Endothelial cell of umbilical vein (primary cell): Measurements from ENCODE around the gene OST4.

Experiments used
- EZH2 ChIP-seq: IDR thresholded peaks from 2 replicates; pipeline ENCODE4 v1.6.1; 2012; ENCODE audit warnings: borderline replicate concordance, low read depth, mild to moderate bottlenecking, moderate library complexity, low read length, inconsistent platforms; ENCODE audit not compliant: severe bottlenecking
- JUN ChIP-seq: IDR thresholded peaks from 2 replicates; pipeline ENCODE4 v1.6.1; 2011; ENCODE audit warnings: borderline replicate concordance, low read depth; ENCODE audit not compliant: insufficient read length, insufficient read depth
- MAX ChIP-seq: IDR thresholded peaks from 2 replicates; pipeline ENCODE4 v1.6.1; 2011; ENCODE audit not compliant: insufficient read depth, insufficient read length
- POLR2A ChIP-seq: IDR thresholded peaks from 2 replicates; pipeline ENCODE4 v1.6.1; 2012; ENCODE audit warnings: low read depth, mild to moderate bottlenecking, control low read depth, low read length
- POLR2AphosphoS5 ChIP-seq: IDR thresholded peaks from 2 replicates; pipeline ENCODE4 v1.6.1; 2012; ENCODE audit warnings: low read depth, mild to moderate bottlenecking, control low read depth, low read length, moderate library complexity; ENCODE audit not compliant: insufficient read depth
- TF ChIP-seq, protein P1 (sequence below), 2 donors: IDR thresholded peaks; 1 replicate in 1 of 2; 2 replicates in 1 of 2; pipeline ENCODE4 v1.5.1; 2011; ENCODE audit warnings: low read length in 2 of 2, mild to moderate bottlenecking in 2 of 2, moderate library complexity in 2 of 2, control low read depth in 1 of 2, inconsistent platforms in 1 of 2, low read depth in 1 of 2; ENCODE audit not compliant: insufficient read depth in 1 of 2; ENCODE audit errors: extremely low read depth in 1 of 2

GRCh38 chr2:27024188-27024587 is 47.3 kb downstream of the OST4 start:
- TF ChIP-seq POLR2A: no peak
- TF ChIP-seq, protein P1, sequence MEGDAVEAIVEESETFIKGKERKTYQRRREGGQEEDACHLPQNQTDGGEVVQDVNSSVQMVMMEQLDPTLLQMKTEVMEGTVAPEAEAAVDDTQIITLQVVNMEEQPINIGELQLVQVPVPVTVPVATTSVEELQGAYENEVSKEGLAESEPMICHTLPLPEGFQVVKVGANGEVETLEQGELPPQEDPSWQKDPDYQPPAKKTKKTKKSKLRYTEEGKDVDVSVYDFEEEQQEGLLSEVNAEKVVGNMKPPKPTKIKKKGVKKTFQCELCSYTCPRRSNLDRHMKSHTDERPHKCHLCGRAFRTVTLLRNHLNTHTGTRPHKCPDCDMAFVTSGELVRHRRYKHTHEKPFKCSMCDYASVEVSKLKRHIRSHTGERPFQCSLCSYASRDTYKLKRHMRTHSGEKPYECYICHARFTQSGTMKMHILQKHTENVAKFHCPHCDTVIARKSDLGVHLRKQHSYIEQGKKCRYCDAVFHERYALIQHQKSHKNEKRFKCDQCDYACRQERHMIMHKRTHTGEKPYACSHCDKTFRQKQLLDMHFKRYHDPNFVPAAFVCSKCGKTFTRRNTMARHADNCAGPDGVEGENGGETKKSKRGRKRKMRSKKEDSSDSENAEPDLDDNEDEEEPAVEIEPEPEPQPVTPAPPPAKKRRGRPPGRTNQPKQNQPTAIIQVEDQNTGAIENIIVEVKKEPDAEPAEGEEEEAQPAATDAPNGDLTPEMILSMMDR (IDR thresholded peaks at IDR 0.05; ENCODE audit: extremely low read depth in 1 of 2, insufficient read depth in 1 of 2, low read depth in 1 of 2, low read length in 2 of 2): no peak
- no peak for TF ChIP-seq MAX
- TF ChIP-seq JUN: no peak
- no peak for TF ChIP-seq POLR2AphosphoS5
- TF ChIP-seq EZH2: no peak
